AG09309 (cell line): Measurements from ENCODE around the gene SCGB2A2.

Experiments
- DNase-seq: peaks from one replicate; pipeline ENCODE4 v3.0.0-alpha.2; 2010; ENCODE audit warnings: low read depth
- H3K4me3 ChIP-seq: 2 replicates; pipeline ENCODE4 v1.5.1; 2011; ENCODE audit warnings: mild to moderate bottlenecking, low read depth, low read length, moderate library complexity; ENCODE audit not compliant: control insufficient read depth
- CTCF ChIP-seq: IDR thresholded peaks from 2 replicates; pipeline ENCODE4 v1.5.1; 2011; ENCODE audit warnings: mild to moderate bottlenecking, low read depth, low read length, inconsistent platforms; ENCODE audit not compliant: insufficient read depth, control insufficient read depth; ENCODE audit errors: missing control alignments

Gene SCGB2A2

DNA sequence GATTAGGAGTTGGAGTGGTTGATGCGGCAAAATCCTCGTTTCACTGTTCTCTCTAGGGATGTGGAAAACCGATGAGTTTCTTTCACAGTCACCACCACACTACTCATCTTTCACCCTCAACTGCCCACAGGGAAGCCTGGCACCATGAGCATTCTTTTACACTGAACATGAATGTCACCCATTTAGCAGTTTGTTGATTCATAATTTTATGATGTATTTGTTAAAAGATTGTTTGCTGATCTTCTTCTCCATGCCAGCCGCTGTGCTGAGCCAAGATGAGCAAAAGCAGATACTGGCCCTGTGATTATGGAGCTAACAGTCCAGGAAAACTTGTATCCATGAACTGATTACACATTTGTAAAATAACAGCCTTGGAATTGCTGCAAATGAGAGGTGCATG is 31.8 kb upstream of the SCGB2A2 start:
- H3K4me3 ChIP-seq = no peak overlapping the region
- TF ChIP-seq CTCF = no peak

GRCh38 chr11:62241095-62241494 is 28.9 kb upstream of the SCGB2A2 start:
- no peak overlapping the region for H3K4me3 ChIP-seq
- no peak for DNase-seq
- no peak for TF ChIP-seq CTCF

More for the DNA sequence above, 31.8 kb upstream of the SCGB2A2 start:
- DNase-seq = no peak

- DNase-seq = no peak
- H3K4me3 ChIP-seq = no peak within 1 kb of the TSS
- no peak for TF ChIP-seq CTCF
These were observed 27.9 kb upstream of the SCGB2A2 start, which contains the start of gene SCGB1D2 for GRCh38 chr11:62242021-62242420. TSS of gene SCGB1D2 (plus strand) at chr11:62242239. CDS start at chr11:62242308, 69 bp downstream.

DNA sequence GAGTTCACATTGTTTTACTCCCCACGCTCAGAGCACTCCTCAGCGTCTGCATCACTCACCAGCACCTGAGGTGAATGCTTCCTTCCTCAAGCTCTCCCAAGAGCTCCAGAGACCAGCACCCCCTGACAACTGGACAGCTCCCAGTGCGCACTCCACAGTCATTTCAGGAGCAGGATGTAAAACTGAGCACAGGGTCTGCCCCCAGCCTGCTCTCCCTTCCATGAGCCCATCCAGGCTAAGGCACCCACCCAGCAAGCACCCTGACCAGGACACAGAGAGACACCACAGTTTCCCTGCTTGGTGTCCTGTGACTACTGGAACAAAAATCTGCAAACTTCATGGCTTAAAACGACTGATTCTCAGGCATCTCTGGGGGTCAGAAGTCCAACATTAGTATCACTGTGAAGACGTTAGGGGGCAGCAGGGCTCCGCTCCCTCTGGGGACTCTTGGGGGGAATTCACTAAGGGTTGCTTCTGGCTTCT is 24.6 kb upstream of the SCGB2A2 start:
- no peak for TF ChIP-seq CTCF
- H3K4me3 ChIP-seq = no peak overlapping the region
- no peak for DNase-seq

- DNase-seq = no peak
- TF ChIP-seq CTCF = no peak
- H3K4me3 ChIP-seq = no peak overlapping the region
These were observed 18.3 kb upstream of the SCGB2A2 start for GRCh38 chr11:62251698-62252097.

DNA sequence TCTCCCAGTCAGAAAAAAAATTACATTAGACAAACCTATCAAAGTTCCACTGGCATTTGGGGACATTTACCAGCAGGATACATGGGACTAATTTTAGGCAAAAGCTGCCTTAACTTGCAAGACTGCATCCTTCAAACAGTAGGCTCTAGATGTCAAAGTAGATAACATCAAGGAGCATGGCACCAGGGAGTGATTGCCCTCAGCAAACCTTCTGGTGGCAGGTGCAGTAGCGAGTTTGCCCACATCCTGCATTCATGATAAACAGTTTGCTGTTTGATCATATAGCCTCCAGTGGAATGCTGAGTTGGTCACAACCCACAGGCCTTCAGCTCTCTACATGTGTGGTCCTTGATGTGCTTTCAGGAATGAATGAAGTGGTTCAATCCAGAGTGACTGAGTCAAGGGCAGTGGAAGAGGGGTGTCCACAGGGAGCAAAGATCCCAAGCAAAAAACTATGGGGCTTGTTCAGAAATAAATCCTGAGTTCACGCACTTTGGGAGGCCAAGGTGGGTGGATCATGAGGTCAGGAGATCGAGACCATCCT is 15.9 kb upstream of the SCGB2A2 start:
- no peak overlapping the region for H3K4me3 ChIP-seq
- TF ChIP-seq CTCF = no peak
- no peak for DNase-seq

DNA sequence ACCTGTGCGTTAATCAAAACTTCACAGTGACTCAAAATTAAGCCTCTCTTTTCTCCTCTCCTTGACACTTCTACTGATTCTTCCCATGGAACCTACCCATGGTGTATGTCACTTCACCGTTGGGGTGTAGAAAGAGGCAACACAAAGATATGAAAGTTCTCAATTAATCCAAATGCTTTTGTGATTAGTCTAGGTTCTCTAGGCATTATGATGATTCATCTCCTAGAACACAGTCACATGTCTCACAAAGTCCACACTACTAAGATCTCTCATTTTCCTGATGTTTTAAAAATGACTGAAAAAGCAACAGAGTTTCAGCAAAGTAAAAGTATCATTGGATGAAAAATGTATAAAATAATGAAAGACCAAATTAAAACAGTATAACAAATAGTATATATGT is 13.7 kb upstream of the SCGB2A2 start:
- no peak for DNase-seq
- no peak overlapping the region for H3K4me3 ChIP-seq
- no peak for TF ChIP-seq CTCF
